Liver (tissue), 9 donors: Measurements from ENCODE around the gene ROBO2. TPM values are rescaled to one million over a fixed set of nuclear protein-coding genes. Genes with fewer than 3 reads are reported as not detected.

Experiments used
- DNase-seq: peaks from one replicate; pipeline ENCODE4 v3.0.0-alpha.2; 2017; ENCODE audit warnings: low spot score
- H3K27ac ChIP-seq, 2 donors: one replicate each; pipeline ENCODE4 v1.7.0; 2013; ENCODE audit warnings: inconsistent platforms in 2 of 2, low read length in 2 of 2, control low read depth in 1 of 2, low read depth in 1 of 2, mild to moderate bottlenecking in 1 of 2
- H3K27me3 ChIP-seq, 4 donors: one replicate each; pipeline versions ENCODE4 v1.6.1 to v1.7.0; 2013; ENCODE audit warnings: low read length in 3 of 4, inconsistent platforms in 1 of 4, mild to moderate bottlenecking in 1 of 4, moderate library complexity in 1 of 4; ENCODE audit not compliant: control insufficient read depth in 4 of 4, insufficient read depth in 4 of 4
- H3K36me3 ChIP-seq, 4 donors: one replicate each; pipeline versions ENCODE4 v1.6.1 to v1.7.0; 2013; ENCODE audit warnings: low read length in 3 of 4, mild to moderate bottlenecking in 3 of 4, low read depth in 1 of 4, moderate library complexity in 1 of 4; ENCODE audit not compliant: control insufficient read depth in 4 of 4, insufficient read depth in 3 of 4
- H3K4me1 ChIP-seq, 4 donors: one replicate each; pipeline versions ENCODE4 v1.6.1 to v1.7.0; 2013; ENCODE audit warnings: low read length in 3 of 4, mild to moderate bottlenecking in 3 of 4, moderate library complexity in 1 of 4; ENCODE audit not compliant: control insufficient read depth in 4 of 4, insufficient read depth in 4 of 4
- H3K4me3 ChIP-seq, 3 donors: one replicate each; pipeline versions ENCODE4 v1.6.1 to v1.7.0; 2013; ENCODE audit warnings: low read length in 3 of 3, control low read depth in 1 of 3, low read depth in 1 of 3, mild to moderate bottlenecking in 1 of 3
- H3K9ac ChIP-seq, 2 donors: one replicate each; pipeline ENCODE4 v1.7.0; 2013; ENCODE audit warnings: low read length in 2 of 2, mild to moderate bottlenecking in 2 of 2, moderate library complexity in 2 of 2, control low read depth in 1 of 2, low read depth in 1 of 2
- H3K9me3 ChIP-seq, 4 donors: one replicate each; pipeline versions ENCODE4 v1.6.1 to v1.7.0; 2013; ENCODE audit warnings: low read length in 3 of 4; ENCODE audit not compliant: control insufficient read depth in 4 of 4
- ATF3 ChIP-seq: IDR thresholded peaks from 2 replicates; pipeline ENCODE4 v1.6.1; 2016; ENCODE audit warnings: antibody characterized with exemption
- CTCF ChIP-seq: fragments of 150-350 bp; IDR thresholded peaks from 2 replicates; pipeline ENCODE4 v1.5.1; 2017; ENCODE audit warnings: improper control_type of control experiment, low read depth, low read length; ENCODE audit not compliant: missing input control
- EGR1 ChIP-seq, 2 donors: IDR thresholded peaks; 2 replicates each; pipeline ENCODE4 v1.6.1; 2016 to 2018; ENCODE audit warnings: antibody characterized with exemption in 2 of 2, low read depth in 2 of 2
- FOXA1 ChIP-seq: IDR thresholded peaks from 2 replicates; pipeline ENCODE4 v1.6.1; 2016; ENCODE audit warnings: antibody characterized with exemption
- FOXA2 ChIP-seq: IDR thresholded peaks from 2 replicates; pipeline ENCODE4 v1.6.1; 2016; ENCODE audit warnings: antibody characterized with exemption
- GABPA ChIP-seq, 2 donors: IDR thresholded peaks in 1 of 2; conservative IDR thresholded peaks in 1 of 2; 2 replicates each; pipeline ENCODE4 v1.6.1; 2016; ENCODE audit warnings: antibody characterized with exemption in 2 of 2, mild to moderate bottlenecking in 1 of 2, moderate library complexity in 1 of 2
- HNF4A ChIP-seq, 2 donors: conservative IDR thresholded peaks; 2 replicates each; pipeline ENCODE4 v1.6.1; 2016; ENCODE audit warnings: antibody characterized with exemption in 2 of 2, mild to moderate bottlenecking in 2 of 2
- HNF4G ChIP-seq: IDR thresholded peaks from 2 replicates; pipeline ENCODE4 v1.6.1; 2016; ENCODE audit warnings: antibody characterized with exemption
- JUND ChIP-seq, 2 donors: IDR thresholded peaks; 2 replicates each; pipeline ENCODE4 v1.6.1; 2016; ENCODE audit warnings: antibody characterized with exemption in 2 of 2
- MAX ChIP-seq: IDR thresholded peaks from 2 replicates; pipeline ENCODE4 v1.6.1; 2016; ENCODE audit warnings: antibody characterized with exemption
- NR2F2 ChIP-seq: IDR thresholded peaks from 2 replicates; pipeline ENCODE4 v1.6.1; 2016; ENCODE audit warnings: antibody characterized with exemption
- REST ChIP-seq: IDR thresholded peaks from 2 replicates; pipeline ENCODE4 v1.6.1; 2016; ENCODE audit warnings: antibody characterized with exemption, mild to moderate bottlenecking
- RXRA ChIP-seq, 2 donors: IDR thresholded peaks; 2 replicates each; pipeline ENCODE4 v1.6.1; 2017 to 2018; ENCODE audit warnings: antibody characterized with exemption in 2 of 2, mild to moderate bottlenecking in 1 of 2
- SP1 ChIP-seq: IDR thresholded peaks from 2 replicates; pipeline ENCODE4 v1.6.1; 2018; ENCODE audit warnings: antibody characterized with exemption, mild to moderate bottlenecking
- TAF1 ChIP-seq: conservative IDR thresholded peaks from 2 replicates; pipeline ENCODE4 v1.6.1; 2016; ENCODE audit warnings: antibody characterized with exemption, mild to moderate bottlenecking
- YY1 ChIP-seq: IDR thresholded peaks from 2 replicates; pipeline ENCODE4 v1.6.1; 2016; ENCODE audit warnings: antibody characterized with exemption, mild to moderate bottlenecking
- ZBTB33 ChIP-seq: IDR thresholded peaks from 2 replicates; pipeline ENCODE4 v1.6.1; 2016; ENCODE audit warnings: antibody characterized with exemption
- WGBS: extraction: QIAGEN DNeasy Blood & Tissue Kit; methylation state at CpG from one replicate; pipeline ENCODE4 v1.1.7; 2013; 5-methylcytosine and 5-hydroxymethylcytosine counted together
- polyA plus RNA-seq, 2 donors: library from polyadenylated mRNA; stranded (reverse) in 1 of 2; unstranded in 1 of 2; fragments of 200-250 nt in 1 of 2; fragments of >200 nt in 1 of 2; fragmentation: Nextera tagmentation in 1 of 2; extraction: Ambion mirVana in 1 of 2; gene quantifications; one replicate each; pipeline versions ENCODE4 v1.2.1 to v1.2.3, GENCODE V29; 2013 to 2015
- total RNA-seq, 2 donors: library from RNA; depleted of rRNA; stranded (reverse); fragments of >200 nt; gene quantifications; one replicate each; pipeline ENCODE4 v1.2.3, GENCODE V29; 2014
- donor health status: healthy.
- donor health status: healthy.
- donor health status: healthy.
- donor health status: healthy.
- donor health status: healthy.

ROBO2 gene
- total and polyA plus RNA-seq, 4 donors = 0.22 to 19.4 (median 1.1) TPM

- Histone ChIP-seq H3K27me3 (no peaks in the 10 kb centered on the region), H3K36me3 (no peaks in the 10 kb centered on the region), H3K4me1 (peaks cover 0 to 20% (median 11%) of the 10 kb centered on the region in 4 donors), H3K9me3 (no peaks in the 10 kb centered on the region), H3K27ac (no peak overlapping the region), H3K9ac (no peak overlapping the region), H3K4me3 (no peak overlapping the region)
- TF ChIP-seq YY1 (no peak), EGR1 (IDR thresholded peaks at IDR 0.05; ENCODE audit: low read depth in 2 of 2) (no peak), RXRA (IDR thresholded peaks at IDR 0.05) (no peak), CTCF (no peak), FOXA1 (no peak), TAF1 (no peak), HNF4G (no peak), ZBTB33 (no peak), ATF3 (no peak), SP1 (no peak), HNF4A (conservative IDR thresholded peaks at IDR 0.05) (no peak), MAX (no peak), REST (no peak), FOXA2 (no peak), GABPA (IDR thresholded peaks at IDR 0.05 in 1 of 2, conservative IDR thresholded peaks at IDR 0.05 in 1 of 2) (no peak)
- DNase-seq = no peak
- WGBS = 66% methylated on average over 3 of the region's 3 CpGs
Measured at GRCh38 chr3:77468626-77469020, 428.7 kb downstream of the ROBO2 start.

- peaks cover 0 to 3% (median 1%) of the 10 kb centered on the region in 4 donors for H3K4me1 ChIP-seq
- no peak overlapping the region for H3K4me3 ChIP-seq
- no peak for DNase-seq
- peaks cover 0 to 3% (median 0%) of the 10 kb centered on the region in 4 donors for H3K27me3 ChIP-seq
- H3K9me3 ChIP-seq = no peaks in the 10 kb centered on the region
- WGBS = 68% methylated on average over 2 of the region's 2 CpGs
- no peak overlapping the region for H3K27ac ChIP-seq
- no peaks in the 10 kb centered on the region for H3K36me3 ChIP-seq
- no peak overlapping the region for H3K9ac ChIP-seq
- no peak for TF ChIP-seq ZBTB33
- no peak for TF ChIP-seq TAF1
- no peak for TF ChIP-seq HNF4A (conservative IDR thresholded peaks at IDR 0.05)
- no peak for TF ChIP-seq RXRA (IDR thresholded peaks at IDR 0.05)
- no peak for TF ChIP-seq GABPA (IDR thresholded peaks at IDR 0.05 in 1 of 2, conservative IDR thresholded peaks at IDR 0.05 in 1 of 2)
- no peak for TF ChIP-seq HNF4G
- TF ChIP-seq ATF3 = no peak
- TF ChIP-seq EGR1 (IDR thresholded peaks at IDR 0.05; ENCODE audit: low read depth in 2 of 2) = no peak
- no peak for TF ChIP-seq SP1
- TF ChIP-seq YY1 = no peak
- TF ChIP-seq NR2F2 = no peak
- TF ChIP-seq FOXA2 = no peak
- TF ChIP-seq JUND (IDR thresholded peaks at IDR 0.05) = no peak
- TF ChIP-seq MAX = no peak
- TF ChIP-seq CTCF = no peak
- no peak for TF ChIP-seq FOXA1
Measured at GRCh38 chr3:77475507-77475906, 435.6 kb downstream of the ROBO2 start.
